Stimulated activated CD4-positive, alpha-beta T cell treated with anti-CD3 and anti-CD28 coated beads, Interleukin-1b, Interleukin-23, amount 100 ng/mL, for 4 hours (primary cell): ENCODE results near the gene APEH.
A peak's percentile ranks its signal among the peaks of the same experiment; 100 is the strongest.
"Not testable (repeated sequence)": the region's sequence is repeated elsewhere in the genome, so short reads cannot be mapped to it uniquely, and the experiment has no call there.

ENCODE experiments used
- DNase-seq, 2 donors: peaks; one replicate each; pipeline ENCODE4 v3.0.0-alpha.2; 2020; ENCODE audit warnings: low read depth in 2 of 2

The APEH gene

GRCh38 chr3:49668861-49669260, 5.3 kb upstream of the APEH start:
- DNase-seq = no peak

GRCh38 chr3:49669352-49669751, 4.8 kb upstream of the APEH start:
- no peak for DNase-seq

DNA sequence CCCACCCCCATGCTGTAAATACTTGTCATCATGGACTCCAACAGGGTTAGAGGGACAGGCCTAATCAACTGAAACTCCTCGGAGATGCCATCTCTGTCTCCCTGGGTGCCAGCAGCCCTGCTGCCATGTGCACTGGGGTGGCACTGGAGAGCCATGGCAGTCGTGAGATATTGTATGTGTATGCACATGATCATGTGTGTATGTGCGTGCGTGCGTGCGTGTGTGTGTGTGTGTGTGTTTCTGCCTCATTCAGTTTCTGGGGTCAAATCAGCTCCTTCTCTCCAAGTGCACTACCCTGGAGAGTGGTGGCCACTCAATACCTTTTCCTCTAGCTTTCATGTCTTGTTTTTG, 3.2 kb upstream of the APEH start:
- DNase-seq = no peak

GRCh38 chr3:49671291-49672288, 2.6 kb upstream of the APEH start:
- peak; percentile 63 to 68 for DNase-seq

DNA sequence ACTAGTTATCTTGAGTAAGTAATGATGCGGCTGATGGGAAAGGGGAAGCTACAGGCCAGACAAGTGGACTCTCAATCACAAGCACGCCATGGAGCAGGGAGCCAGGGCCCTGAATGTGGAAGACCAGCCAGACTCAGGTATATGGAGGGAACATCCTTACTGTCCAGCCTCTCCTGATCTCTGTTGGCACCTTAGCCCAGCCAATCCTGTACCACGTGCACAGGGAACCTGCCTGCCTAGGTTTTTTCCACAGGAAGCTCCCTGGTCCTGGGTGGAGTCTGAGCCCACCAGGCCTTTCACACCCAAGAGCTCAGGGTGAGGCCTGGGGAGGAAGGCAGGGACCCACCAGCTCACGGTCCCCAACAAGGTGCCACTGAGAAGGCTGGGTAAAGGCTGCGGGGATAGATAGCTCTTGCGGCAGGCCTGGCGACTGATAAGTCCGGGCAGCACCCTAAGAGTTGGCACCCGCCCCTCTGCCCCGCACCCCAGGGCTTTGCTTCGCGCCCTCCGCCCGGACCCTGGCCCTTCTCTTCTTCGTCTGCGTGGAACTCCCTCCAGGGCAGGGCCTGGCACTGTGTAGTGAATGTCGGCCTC, 933 bp upstream of the APEH start:
- DNase-seq = no peak

GRCh38 chr3:49674497-49674983, 389 bp downstream of the APEH start:
- DNase-seq = peak; percentile 15 to 28

- DNase-seq = no peak
These were observed 1.8 kb downstream of the APEH start for GRCh38 chr3:49675912-49676311.

DNA sequence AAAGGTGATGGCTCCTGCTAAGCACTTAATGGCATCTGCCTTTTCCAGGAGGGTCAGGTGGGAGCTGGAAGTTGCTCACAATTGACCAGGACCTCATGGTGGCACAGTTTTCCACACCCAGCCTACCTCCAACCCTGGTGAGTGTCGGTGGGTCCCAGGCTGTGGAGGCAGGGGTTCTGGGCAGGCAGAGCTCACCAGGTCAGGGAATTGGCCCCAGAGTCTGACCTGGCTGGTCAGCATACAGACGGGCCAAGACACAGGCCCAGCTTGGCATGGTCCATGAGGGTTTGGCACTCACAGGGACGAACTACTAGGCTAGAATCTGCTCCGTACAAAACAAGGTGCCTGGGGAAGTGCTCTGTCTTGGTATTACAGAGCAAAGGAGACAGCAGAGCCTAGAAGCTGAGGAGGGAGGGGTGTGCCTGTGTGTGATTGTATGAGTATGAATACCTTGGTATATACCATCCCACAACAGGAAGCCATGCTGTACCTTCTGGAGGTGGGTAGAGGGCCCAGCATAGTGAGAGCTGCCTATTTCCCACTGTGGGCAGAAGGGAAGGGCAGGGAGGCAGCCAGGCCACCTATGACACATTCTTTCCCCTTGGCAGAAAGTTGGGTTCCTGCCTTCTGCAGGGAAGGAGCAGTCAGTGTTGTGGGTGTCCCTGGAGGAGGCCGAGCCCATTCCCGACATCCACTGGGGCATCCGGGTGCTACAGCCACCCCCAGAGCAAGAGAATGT, 6.5 kb downstream of the APEH start:
- no peak for DNase-seq

- no peak for DNase-seq
These were observed 7.0 kb downstream of the APEH start for GRCh38 chr3:49681232-49681522.

- no peak for DNase-seq
These were observed 7.4 kb downstream of the APEH start for GRCh38 chr3:49681543-49681942.

DNA sequence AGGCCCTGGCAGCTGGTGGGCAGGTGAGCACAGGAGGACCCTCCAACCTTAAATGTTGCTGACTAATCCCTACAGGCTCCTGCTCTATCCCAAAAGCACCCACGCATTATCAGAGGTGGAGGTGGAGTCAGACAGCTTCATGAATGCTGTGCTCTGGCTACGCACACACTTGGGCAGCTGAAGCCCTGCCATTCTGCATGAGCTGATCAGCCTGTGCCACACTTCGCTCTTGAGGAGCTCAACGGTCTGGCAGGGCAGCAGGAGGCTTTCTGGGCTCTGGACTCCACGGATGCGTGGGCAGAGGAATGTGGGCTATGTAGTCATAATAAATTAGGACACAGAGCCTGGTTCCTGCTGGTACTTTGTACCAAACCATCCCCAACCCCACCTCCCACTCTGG, 9.0 kb downstream of the APEH start:
- no peak for DNase-seq

GRCh38 chr3:49684453-49684852, 10.3 kb downstream of the APEH start:
- DNase-seq = not testable (repeated sequence)

DNA sequence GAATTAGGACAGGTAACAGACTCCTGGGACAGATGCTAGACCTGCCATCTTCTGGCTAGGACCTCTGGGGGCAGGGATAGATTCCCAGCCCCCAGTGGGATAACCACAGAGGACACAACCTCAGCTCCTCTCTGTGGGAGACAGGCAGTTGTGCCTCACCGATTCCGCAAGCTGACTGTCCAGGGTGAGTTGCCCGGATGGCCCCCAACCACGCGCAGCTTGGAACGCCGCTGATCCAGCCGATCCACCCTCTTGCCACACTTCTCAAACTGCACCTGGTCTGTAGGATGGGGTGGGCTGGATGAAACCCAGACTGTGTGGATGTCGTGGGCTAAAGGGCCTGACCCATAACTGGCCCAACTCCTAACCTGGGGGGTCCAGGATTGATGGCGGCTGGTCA, 11.0 kb downstream of the APEH start:
- not testable (repeated sequence) for DNase-seq

- DNase-seq = not testable (repeated sequence)
These were observed 11.7 kb downstream of the APEH start for GRCh38 chr3:49685846-49686245.

- peak; percentile 26 to 31 for DNase-seq
These were observed 12.2 kb downstream of the APEH start for GRCh38 chr3:49686346-49686745.

DNA sequence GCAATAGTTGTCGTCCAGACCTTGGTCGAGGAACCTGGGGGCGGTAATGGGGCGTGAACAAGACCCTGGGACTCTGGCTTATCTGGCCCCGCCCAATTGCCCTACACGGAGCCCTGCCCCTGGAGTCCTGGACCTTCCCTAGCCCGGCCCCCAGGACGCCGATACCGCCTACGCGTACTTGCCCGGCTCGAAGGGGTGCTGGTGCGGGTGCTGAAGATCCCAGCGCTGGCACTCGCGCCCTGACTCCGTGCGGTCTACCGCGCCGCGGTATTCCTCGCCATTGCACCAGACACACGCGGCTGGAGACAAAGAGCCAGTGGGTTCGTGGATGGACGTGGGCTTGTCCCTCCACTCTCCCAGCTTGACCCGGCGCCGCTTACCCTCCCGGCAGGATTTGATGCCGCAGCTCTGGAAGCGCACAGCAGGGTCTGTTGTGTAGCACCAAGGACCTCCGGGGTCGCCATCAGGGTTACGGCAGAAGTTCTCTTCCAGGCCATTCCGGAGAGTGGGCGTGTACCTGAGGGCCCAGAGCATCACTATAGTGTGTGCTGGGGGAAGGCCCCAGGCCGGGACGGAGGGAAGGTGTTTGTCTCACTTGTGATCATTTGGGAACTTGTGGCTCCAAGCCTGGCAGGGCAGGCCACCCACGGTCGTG, 12.7 kb downstream of the APEH start:
- peak in 1 of 2 donors; percentile 39 for DNase-seq

DNA sequence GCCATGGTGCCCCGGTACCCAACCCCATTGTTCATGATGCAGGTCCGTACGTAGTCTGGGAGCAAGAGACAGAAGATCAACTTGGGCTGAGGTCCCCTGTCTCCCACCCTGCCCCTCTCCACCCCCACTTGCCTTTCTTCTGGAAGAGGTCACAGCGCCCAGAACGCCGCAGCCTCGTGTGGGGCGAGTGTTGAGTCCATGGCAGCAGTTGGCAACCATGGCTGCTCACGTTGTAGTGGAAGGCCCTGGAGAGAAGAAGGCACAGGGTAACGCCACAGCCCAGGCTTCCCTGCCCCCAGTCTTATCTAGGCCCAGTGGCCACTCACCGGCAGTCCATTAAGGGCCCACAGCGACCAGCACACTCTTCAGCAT, 13.3 kb downstream of the APEH start:
- not testable (repeated sequence) for DNase-seq

DNA sequence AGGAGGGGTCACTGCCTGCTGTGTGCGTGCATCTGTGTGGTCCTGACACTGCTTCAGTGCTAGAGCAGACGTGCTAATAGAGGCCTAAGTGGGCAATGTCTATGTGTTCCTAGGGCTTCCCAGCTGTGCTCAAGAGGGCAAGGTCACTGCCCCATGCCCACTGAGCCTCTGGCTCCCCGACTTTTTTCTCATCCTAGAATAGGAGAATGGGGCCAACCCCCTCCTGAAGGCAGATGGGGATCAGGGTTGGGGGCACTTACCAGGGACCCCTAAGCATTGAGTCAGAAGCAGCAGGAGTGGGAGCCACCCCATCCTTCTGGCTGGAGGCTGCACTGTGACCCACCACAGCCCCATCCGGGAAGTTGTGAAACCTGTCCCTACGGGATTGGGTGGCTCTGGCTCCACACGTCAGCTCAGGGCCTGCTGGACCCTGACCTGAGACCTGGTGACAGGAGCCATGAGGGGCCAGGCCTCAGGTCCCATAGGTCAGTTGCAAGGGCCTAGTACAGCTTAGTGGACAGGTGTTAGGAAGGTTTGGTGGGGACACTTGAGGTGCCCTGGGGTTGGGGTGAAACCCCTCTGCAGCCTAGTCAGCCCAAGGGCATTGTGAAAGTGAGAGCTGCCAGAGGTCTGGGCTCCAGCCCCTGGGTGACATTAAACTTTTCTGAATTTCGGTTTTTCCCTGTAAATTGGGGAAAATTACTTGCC, 14.3 kb downstream of the APEH start:
- not testable (repeated sequence) for DNase-seq

- DNase-seq = peak; percentile 91
These were observed 15.1 kb downstream of the APEH start, which contains the start of the genes MST1 and RNF123 for GRCh38 chr3:49689046-49689907. TSS of gene MST1 (minus strand) at chr3:49689474. CDS start at chr3:49688691, 783 bp downstream. TSS of gene RNF123 (plus strand) at chr3:49689557. CDS start at chr3:49691166, 1,609 bp downstream.
